Right lung (tissue), 5 donors: Measurements from ENCODE around the gene SCCPDH. TPM values are rescaled to one million over a fixed set of nuclear protein-coding genes. Genes with fewer than 3 reads are reported as not detected.
"Not testable (repeated sequence)": the region's sequence is repeated elsewhere in the genome, so short reads cannot be mapped to it uniquely, and the experiment has no call there.

Experiments
- DNase-seq, 2 donors: peaks; one replicate each; pipeline ENCODE4 v3.0.0-alpha.2; 2013
- polyA plus RNA-seq, 5 donors: library from polyadenylated mRNA; unstranded; fragments of 120-200 nt; gene quantifications; one replicate each; pipeline versions ENCODE4 v1.2.1 to v1.2.3, GENCODE V29; 2013; ENCODE audit warnings: inconsistent platforms in 1 of 5, low replicate concordance in 1 of 5; ENCODE audit not compliant: insufficient read length in 5 of 5, insufficient read depth in 1 of 5

SCCPDH gene
- polyA plus RNA-seq, 5 donors, result 40.2 to 46.7 (median 44.7) TPM

DNA sequence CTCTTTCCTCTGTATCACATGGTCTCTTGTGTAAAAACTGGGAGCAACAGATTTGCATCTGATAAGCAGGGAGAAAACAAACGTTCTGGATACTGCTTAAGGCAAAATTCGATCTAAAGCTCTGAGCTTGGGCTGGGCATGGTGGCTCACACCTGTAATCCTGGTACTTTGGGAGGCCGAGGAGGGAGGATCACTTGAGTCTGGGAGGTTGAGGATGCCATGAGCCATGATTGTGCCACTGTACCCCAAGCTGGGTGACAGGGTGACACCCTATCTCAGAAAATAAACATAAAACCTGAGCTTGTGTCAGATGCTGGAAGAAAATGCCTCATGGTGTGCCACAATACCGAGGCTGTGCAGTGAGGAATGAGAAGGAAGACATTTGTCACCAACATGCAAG, 73.9 kb downstream of the SCCPDH start:
- DNase-seq, result no peak

DNA sequence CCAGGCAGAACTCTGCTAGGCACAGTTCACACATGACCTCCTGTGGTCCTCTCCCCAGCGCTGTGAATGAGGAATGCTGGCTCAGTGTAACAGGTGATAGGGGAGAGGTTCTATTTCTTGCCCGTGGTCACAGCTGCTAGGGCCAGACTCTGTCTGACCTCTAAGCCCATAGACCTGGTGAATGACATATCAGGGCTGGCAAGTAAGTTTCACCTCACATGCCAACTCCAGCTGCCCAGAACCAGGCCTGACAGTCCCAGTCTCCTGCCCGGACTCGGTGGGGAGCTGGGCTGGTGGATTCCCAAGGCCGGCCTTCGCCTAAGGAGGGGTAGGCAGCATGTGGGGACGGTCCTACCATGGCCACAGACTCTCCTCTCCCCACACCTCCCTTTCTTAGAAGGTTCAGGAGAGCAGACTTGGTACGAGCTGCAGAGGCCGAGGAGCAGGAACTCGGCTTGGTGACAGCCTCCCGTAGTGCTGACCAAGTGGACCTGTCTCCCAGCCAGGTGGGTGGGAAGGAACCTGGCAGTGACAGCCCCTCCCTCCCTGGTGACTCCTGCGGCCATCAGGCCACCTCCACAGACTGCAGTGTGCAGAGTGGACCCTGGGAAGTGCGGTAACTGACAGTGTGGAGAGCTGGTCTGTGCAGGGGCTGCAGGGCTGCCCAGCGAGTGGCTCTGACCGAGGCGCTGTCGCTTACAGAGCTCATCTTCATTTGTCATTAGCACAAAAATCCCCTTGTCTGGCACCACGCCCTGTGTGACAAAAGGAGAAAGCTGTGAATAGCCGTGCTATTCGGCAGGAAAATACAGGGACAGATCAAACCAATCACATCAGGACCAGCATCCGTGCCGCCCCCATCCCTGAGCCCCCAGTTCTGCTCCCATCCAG, 74.6 kb downstream of the SCCPDH start:
- DNase-seq, result no peak

- no peak for DNase-seq
Observed at GRCh38 chr1:246800356-246800755, 76.1 kb downstream of the SCCPDH start.

DNA sequence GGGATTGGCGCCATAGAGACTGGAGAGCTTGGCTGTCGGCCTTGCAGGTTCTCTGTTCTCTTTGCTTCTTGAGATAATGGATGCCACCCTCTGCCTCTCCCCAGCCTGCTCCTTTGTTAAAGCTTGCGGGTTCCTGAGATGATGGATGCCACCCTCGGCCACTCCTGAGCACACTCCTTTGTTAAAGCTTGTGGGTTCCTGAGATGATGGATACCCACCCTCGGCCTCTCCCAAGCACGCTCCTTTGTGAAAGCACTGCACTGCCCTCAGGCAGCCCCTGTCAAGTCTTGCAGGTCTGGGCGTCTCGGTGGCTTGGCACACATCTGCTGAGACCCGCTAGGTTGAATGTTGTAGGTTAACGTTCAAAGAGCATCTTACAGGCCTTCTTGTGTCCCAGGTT, 76.5 kb downstream of the SCCPDH start:
- no peak for DNase-seq

- no peak for DNase-seq
Observed at GRCh38 chr1:246801241-246802020, 77.2 kb downstream of the SCCPDH start.

DNA sequence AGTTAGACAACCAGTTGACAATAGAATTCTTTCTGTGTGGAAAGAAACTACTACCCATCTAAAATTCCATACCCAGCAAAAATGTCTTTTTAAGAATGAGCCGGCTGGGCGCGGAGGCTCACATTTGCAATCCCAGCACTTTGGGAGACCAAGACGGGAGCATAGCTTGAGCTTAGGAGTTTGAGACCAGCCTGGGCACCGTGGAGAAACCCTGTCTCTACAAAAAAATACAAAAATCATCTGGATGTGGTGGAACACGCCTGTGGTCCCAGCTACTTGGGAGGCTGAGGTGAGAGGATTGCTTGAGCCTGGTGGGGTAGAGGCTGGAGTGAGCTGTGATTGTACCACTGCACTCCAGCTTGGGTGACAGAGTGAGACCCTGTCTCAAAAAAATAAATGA, 79.2 kb downstream of the SCCPDH start:
- no peak for DNase-seq

- DNase-seq, result no peak
Observed at GRCh38 chr1:246803883-246804282, 79.7 kb downstream of the SCCPDH start.

- DNase-seq, result no peak
Observed at GRCh38 chr1:246805135-246805716, 81.0 kb downstream of the SCCPDH start.

GRCh38 chr1:246809473-246809872, 85.3 kb downstream of the SCCPDH start:
- DNase-seq, result no peak

DNA sequence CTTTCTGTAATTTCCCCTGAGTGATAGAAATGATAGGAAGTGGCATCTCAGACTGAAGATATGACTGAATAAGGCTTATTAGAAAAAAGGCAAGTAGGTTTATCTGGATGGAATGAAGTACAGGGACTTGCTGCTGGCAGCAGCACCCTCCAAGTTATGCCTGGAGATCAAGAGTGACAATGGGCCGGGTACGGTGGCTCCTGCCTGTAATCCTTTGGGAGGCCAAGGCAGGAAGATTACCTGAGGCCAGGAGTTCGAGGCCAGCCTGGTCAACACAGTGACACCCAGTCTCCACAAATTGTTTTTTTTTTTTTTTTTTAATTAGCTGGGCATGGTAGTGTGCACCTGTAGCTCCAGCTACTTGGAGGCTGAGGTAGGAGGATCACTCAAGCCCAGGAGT, 87.8 kb downstream of the SCCPDH start:
- no peak for DNase-seq

DNA sequence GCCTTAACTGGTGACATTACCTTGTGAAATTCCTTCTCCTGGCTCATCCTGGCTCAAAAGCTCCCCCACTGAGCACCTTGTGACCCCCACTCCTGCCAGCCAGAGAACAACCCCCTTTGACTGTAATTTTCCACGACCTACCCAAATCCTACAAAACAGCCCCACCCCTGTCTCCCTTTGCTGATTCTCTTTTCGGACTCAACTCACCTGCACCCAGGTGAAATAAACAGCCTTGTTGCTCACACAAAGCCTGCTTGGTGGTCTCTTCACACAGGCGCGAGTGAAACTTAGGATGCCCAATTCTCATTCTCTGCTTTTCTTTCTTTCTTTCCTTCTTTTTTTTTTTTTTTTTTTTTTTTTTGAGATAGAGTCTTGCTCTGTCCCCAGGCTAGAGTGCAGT, 89.1 kb downstream of the SCCPDH start:
- DNase-seq, result not testable (repeated sequence)

GRCh38 chr1:246814890-246815289, 90.7 kb downstream of the SCCPDH start:
- DNase-seq, result no peak

- DNase-seq, result no peak
Observed at GRCh38 chr1:246815693-246816270, 91.6 kb downstream of the SCCPDH start.

Other genes starting within 250 kb of the SCCPDH start
- 10 to 100 TPM; 20.9 to 28.5 (median 24.4) TPM for gene SMYD3, start 217.1 kb upstream of the SCCPDH start, polyA plus RNA-seq
- 10 to 100 TPM; 15.6 to 17.3 (median 16.2) TPM for gene TFB2M, start 158.1 kb upstream of the SCCPDH start, polyA plus RNA-seq
- 10 to 100 TPM; 14.0 to 20.9 (median 20.0) TPM for gene CNST, start 158.0 kb upstream of the SCCPDH start, polyA plus RNA-seq
- gene AHCTF1, start 207.5 kb downstream of the SCCPDH start, polyA plus RNA-seq, result 10 to 100 TPM; 38.9 to 54.3 (median 49.5) TPM